GM18873 (cell line): Measurements from ENCODE around the gene MT4.

Experiments
- ATAC-seq: cut with Tn5 transposase; IDR thresholded peaks from one replicate; pipeline ENCODE4 v1.9.1; 2021; ENCODE audit warnings: mild to moderate bottlenecking, moderate library complexity, moderate number of reproducible peaks; ENCODE audit not compliant: unreplicated experiment, low FRiP score

MT4 gene

GRCh38 chr16:56618138-56618537, 53.3 kb downstream of the MT4 start:
- no peak for ATAC-seq
